ENCODE measurements around the gene RAD51B.
A peak's percentile ranks its signal among the peaks of the same experiment; 100 is the strongest.

RAD51B gene

DNA sequence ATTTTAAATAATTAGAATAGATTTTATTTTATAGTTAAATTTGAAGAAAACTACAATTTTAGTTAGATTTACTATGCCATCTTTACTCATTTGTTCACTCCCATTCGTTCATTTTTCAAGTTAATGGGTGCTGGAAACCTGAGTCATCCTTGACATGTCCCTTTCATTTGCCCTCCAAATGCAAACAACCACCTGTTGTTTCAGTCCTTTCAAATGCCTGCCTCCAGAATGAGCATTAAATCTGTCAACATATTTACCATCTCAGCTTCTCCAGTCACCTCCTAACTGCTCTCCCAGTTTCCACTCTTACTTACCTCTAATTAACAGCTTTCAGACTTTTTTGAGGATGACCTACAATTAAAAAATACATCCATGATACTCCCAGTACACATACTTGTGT, 375.5 kb downstream of the RAD51B start:
- Histone ChIP-seq H3K36me3 (replicated peaks) (no peaks in the 10 kb centered on the region), H3K27ac (no peak overlapping the region), H3K4me3 (ENCODE audit: low read depth, low read length) (no peak overlapping the region), H3K27me3 (replicated peaks) (no peaks in the 10 kb centered on the region)
- in situ Hi-C loops (cut with HindIII; ENCODE audit: low pct_ligation_motif_present, low sequenced_read_pairs), result no loop called here
- TF ChIP-seq, protein P1, sequence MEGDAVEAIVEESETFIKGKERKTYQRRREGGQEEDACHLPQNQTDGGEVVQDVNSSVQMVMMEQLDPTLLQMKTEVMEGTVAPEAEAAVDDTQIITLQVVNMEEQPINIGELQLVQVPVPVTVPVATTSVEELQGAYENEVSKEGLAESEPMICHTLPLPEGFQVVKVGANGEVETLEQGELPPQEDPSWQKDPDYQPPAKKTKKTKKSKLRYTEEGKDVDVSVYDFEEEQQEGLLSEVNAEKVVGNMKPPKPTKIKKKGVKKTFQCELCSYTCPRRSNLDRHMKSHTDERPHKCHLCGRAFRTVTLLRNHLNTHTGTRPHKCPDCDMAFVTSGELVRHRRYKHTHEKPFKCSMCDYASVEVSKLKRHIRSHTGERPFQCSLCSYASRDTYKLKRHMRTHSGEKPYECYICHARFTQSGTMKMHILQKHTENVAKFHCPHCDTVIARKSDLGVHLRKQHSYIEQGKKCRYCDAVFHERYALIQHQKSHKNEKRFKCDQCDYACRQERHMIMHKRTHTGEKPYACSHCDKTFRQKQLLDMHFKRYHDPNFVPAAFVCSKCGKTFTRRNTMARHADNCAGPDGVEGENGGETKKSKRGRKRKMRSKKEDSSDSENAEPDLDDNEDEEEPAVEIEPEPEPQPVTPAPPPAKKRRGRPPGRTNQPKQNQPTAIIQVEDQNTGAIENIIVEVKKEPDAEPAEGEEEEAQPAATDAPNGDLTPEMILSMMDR (IDR thresholded peaks at IDR 0.05; ENCODE audit: low read depth, low read length, missing control alignments), result no peak
- no peak for DNase-seq

DNA sequence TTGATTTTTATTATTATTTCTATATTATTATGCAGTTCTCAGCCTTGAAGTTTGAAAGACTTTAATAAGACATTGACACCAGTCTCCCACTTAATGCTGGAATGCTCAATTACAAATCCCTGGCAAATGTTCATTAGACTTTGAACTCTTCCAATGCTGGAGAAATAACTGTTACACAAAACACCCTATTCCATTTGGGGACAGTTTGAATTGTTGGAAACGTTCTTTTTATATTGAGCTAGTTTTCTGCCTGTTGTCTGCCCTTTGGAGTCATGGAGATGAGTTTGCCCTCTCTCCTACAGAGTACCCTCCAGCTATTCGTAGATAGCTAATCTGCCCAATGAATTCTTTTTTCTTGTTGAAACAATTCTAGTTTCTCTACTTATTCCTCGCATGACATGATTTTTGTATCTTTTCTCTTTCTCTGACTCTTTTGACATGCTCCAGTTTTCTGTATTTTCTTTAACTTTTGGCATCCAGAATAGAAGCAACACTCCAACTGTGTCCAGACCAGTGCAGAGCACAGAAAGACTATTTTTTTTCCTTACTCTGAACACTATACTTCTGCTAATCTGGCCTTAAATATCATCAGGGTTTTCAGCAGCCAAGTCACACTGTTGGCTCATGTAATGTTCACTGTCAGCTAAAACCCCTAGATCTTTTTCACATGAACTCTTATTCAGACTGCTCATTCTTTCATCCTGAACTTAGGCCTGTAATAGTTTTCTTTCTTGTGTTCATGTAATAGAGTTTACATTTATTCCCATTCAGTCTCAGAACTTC, 379.3 kb downstream of the RAD51B start:
- TF ChIP-seq, protein P1 (IDR thresholded peaks at IDR 0.05; ENCODE audit: low read depth, low read length, missing control alignments), result no peak
- H3K4me3 ChIP-seq (ENCODE audit: low read depth, low read length), result no peak overlapping the region
- H3K27ac ChIP-seq, result peak overlapping the region; percentile 57
- H3K27me3 ChIP-seq (replicated peaks), result no peaks in the 10 kb centered on the region
- H3K36me3 ChIP-seq (replicated peaks), result no peaks in the 10 kb centered on the region
- no peak for DNase-seq
- in situ Hi-C loops (cut with HindIII; ENCODE audit: low pct_ligation_motif_present, low sequenced_read_pairs), result no loop called here

- no peaks in the 10 kb centered on the region for H3K27me3 ChIP-seq (replicated peaks)
- DNase-seq, result peak; percentile 82
- H3K36me3 ChIP-seq (replicated peaks), result no peaks in the 10 kb centered on the region
- H3K4me3 ChIP-seq (ENCODE audit: low read depth, low read length), result no peak overlapping the region
- H3K27ac ChIP-seq, result peak overlapping the region; percentile 57
- in situ Hi-C loops (cut with HindIII; ENCODE audit: low pct_ligation_motif_present, low sequenced_read_pairs), result no loop called here
- TF ChIP-seq, protein P1 (IDR thresholded peaks at IDR 0.05; ENCODE audit: low read depth, low read length, missing control alignments), result peak; percentile 30
Measured at GRCh38 chr14:68199554-68200151, 380.1 kb downstream of the RAD51B start.

DNA sequence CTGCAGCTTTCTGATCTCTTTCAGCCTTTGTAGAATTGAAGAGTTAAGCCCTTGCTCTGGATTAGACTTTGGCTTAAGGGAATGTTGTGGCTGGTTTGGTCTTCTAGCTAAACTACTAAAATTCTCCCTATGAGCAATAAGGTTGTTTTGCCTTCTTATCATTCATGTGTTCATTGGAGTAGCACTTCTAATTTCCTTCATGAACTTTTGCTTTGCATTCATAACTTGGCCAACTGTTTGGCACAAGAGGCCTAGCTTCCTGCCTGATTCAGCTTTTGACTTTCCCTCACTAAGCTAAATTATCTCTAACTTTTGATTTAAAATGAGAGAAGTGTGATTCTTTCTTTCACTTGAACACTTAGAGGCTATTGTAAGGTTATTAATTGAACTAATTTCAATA, 384.3 kb downstream of the RAD51B start:
- TF ChIP-seq, protein P1 (IDR thresholded peaks at IDR 0.05; ENCODE audit: low read depth, low read length, missing control alignments), result no peak
- H3K27me3 ChIP-seq (replicated peaks), result no peaks in the 10 kb centered on the region
- no peaks in the 10 kb centered on the region for H3K36me3 ChIP-seq (replicated peaks)
- H3K27ac ChIP-seq, result no peak overlapping the region
- in situ Hi-C loops (cut with HindIII; ENCODE audit: low pct_ligation_motif_present, low sequenced_read_pairs), result no loop called here
- DNase-seq, result no peak
- no peak overlapping the region for H3K4me3 ChIP-seq (ENCODE audit: low read depth, low read length)

- no peak overlapping the region for H3K27ac ChIP-seq
- H3K4me3 ChIP-seq (ENCODE audit: low read depth, low read length), result no peak overlapping the region
- in situ Hi-C loops (cut with HindIII; ENCODE audit: low pct_ligation_motif_present, low sequenced_read_pairs), result no loop called here
- no peaks in the 10 kb centered on the region for H3K27me3 ChIP-seq (replicated peaks)
- DNase-seq, result no peak
- no peaks in the 10 kb centered on the region for H3K36me3 ChIP-seq (replicated peaks)
- TF ChIP-seq, protein P1 (IDR thresholded peaks at IDR 0.05; ENCODE audit: low read depth, low read length, missing control alignments), result no peak
Measured at GRCh38 chr14:68208218-68208617, 388.6 kb downstream of the RAD51B start.
